Vagina (tissue), 2 donors: Measurements from ENCODE around the gene LARP1.

ENCODE experiments used
- CTCF ChIP-seq, 3 experiments: fragments of 450-650 bp in 2 of 3; fragments of 200-600 bp in 1 of 3; sonication (generic) in 1 of 3; IDR thresholded peaks; one replicate each; pipeline ENCODE4 v1.5.1; 2017 to 2019; ENCODE audit warnings: antibody characterized with exemption in 3 of 3, mild to moderate bottlenecking in 2 of 3, moderate library complexity in 2 of 3
- POLR2A ChIP-seq, 2 donors: fragments of 450-650 bp; IDR thresholded peaks; one replicate each; pipeline ENCODE4 v1.6.1; 2017; ENCODE audit warnings: antibody characterized with exemption in 2 of 2, mild to moderate bottlenecking in 2 of 2, moderate library complexity in 2 of 2

- TF ChIP-seq CTCF (IDR thresholded peaks at IDR 0.05) = no peak
- no peak for TF ChIP-seq POLR2A (IDR thresholded peaks at IDR 0.05)
Observed at GRCh38 chr5:154829181-154829588, 74.0 kb downstream of the LARP1 start.
